HG03558 (cell line): ENCODE results near the gene LRRC8E.

Experiments
- ATAC-seq: cut with Tn5 transposase; IDR thresholded peaks from one replicate; pipeline ENCODE4 v1.9.1; 2021; ENCODE audit warnings: moderate number of reproducible peaks; ENCODE audit not compliant: unreplicated experiment; ENCODE audit errors: extremely low read depth

The LRRC8E gene

GRCh38 chr19:7865262-7865911 lies 22.9 kb upstream of the LRRC8E start:
- ATAC-seq = no peak

DNA sequence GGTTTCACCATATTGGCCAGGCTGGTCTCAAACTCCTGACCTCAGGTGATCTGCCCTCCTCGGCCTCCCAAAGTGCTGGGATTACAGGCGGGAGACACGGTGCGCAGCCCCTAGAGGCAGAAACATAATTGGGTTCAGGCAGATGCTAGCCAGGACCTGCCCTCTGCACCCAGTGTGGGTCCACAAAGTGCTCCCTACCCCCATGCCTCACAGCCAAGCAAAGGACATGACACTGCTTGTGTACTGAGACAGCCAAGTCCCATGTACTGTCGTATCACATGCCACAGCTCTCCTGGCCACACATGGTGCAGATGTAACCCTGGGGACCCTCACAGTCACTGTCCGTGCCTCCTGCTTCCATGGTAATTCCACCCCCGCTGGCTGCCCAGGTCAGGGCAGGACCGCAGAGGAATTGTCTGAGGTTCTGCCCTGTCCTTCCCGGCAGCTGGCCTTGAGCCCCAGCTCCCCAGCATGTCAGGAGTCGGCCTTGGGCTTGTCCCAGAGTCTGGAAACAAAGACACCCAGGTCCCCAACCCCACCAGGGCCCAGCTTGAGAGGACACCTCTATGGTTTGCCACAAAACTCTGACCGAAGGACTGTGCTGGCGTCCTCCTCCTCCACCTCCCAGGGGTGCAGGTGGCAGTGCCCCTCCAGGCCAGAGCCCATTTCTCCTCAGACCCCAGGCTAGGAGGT lies 21.8 kb upstream of the LRRC8E start:
- ATAC-seq = no peak

- no peak for ATAC-seq
Measured at GRCh38 chr19:7867092-7867844, 21.0 kb upstream of the LRRC8E start.

DNA sequence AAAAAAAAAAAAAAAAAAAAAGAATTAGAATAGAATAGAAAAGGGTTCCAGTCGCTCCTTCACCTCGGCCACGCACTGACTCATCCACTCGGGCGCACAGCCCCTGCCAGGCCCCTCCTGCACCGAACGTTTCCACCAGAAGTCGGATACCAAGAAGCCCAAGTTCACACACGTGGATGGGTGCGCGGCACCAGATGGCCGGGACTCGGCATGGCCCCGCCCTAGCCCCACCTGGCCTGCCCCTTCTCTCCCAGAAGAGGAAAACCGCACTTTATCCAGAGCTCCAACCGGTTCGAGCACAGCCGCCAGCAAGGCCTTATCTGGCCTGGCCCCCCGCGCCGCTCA lies 20.0 kb upstream of the LRRC8E start:
- ATAC-seq = no peak

GRCh38 chr19:7868671-7869452 lies 19.4 kb upstream of the LRRC8E start:
- ATAC-seq = no peak

GRCh38 chr19:7869453-7869909 lies 18.8 kb upstream of the LRRC8E start:
- ATAC-seq = no peak

DNA sequence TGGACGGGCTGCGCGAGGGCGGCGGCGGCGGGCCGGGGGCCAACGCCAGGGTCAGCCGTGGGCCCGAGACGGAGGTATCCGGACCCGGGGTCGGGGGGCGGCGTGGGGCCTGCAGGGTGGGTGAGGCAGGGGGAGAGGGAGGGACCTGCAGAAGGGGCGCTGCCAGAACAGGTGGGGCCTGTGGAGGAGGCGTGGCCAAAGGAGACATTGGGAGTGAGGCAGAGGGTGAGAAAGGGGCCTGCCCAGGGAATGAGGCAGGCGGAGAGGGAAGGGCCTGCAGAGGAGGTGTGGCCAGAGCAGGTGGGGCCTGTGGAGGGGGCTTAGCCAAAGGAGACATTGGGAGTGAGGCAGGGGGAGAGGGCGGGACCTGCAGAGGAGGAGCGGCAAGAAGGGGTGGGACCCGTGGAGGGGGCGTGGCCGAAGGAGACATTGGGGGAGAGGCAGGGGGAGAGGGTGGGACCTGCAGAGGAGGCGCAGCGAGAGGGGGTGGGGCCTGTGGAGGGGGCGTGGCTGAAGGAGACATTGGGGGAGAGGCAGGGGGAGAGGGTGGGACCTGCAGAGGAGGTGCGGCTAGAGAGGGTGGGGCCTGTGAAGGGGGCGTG lies 18.3 kb upstream of the LRRC8E start:
- no peak for ATAC-seq

DNA sequence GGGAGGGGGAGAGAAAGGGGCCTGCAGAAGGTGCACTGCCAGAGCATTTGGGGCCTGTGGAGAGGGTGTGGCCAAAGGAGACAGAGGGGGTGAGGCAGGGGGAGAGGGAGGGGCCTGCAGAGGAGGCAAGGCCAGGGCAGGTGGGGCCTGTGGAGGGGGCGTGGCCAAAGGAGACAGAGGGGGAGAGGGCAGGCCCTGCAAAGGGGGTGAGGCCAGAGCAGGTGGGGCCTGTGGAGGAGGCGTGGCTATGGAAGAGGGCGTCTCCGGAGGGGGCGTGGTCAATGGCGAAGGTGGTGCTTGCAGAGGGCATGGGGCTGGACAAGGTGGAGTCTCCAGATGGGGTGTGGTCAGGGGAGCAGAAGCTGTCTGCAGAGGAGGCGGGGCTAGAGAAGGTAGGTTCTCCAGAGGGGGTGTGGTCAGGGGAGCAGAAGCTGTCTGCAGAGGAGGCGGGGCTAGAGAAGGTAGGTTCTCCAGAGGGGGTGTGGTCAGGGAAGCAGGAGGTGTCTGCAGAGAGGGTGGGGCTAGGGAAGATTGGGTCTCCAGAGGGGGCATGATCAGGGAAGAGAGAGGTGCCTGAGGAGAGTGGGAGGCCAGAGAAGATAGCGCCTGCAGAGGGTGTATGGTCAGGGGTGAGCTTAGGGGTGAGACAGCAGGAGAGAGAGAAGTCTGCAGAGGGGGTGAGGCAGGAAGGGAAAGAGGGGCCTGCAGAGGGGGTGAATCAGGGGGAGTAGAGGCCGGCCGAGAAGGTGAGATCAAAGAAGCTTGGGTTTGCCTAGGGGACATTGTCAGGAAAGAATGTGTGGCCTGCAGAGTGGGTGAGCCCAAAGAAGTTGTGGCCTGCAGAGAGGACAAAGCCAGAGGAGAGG lies 17.5 kb upstream of the LRRC8E start:
- no peak for ATAC-seq

- ATAC-seq = no peak
Measured at GRCh38 chr19:7871437-7872305, 16.6 kb upstream of the LRRC8E start.

DNA sequence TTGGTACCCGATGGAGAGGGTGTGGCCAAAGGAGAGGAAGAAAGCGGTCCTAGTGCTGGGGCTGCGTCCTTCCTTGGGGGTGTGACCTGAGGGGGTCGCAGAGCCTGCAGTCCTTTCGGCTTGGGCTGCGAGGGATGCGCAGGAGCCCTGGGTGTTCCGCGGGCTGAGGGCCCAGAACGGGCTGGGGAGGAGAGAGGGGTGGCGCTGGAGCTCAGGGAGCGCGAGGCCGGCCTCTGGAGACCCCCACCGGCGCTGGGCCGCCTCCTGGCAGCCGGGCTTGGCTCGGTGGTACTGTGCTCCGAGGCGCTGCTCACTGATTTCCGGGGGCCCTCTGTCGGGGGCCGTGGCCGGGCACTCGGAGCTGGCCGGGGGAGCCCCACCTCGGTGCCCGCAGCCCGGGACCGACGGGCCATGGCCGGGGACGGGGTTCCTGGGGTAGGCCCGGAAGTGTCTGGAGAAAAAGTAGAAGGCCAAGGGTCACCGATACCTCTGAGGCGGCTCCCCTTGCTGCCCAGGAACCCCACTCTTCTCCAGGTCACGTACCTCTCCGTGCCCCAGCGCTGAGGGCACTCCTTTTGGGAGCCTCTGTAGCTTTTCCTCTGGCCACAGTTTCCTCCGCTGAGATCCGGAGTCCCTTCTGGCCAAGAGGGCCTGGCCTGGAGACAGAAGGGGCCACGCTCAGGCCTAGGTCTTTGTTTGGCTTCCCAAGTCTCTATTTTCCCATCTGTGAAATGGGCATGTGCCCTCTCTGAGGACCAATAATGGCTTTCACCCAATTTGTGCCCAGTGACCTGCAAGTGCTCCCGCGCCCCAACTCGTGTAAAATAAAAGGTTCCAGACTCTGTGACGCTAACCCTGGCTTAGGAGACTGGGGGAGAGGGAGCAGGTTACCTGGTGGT lies 15.8 kb upstream of the LRRC8E start:
- no peak for ATAC-seq

DNA sequence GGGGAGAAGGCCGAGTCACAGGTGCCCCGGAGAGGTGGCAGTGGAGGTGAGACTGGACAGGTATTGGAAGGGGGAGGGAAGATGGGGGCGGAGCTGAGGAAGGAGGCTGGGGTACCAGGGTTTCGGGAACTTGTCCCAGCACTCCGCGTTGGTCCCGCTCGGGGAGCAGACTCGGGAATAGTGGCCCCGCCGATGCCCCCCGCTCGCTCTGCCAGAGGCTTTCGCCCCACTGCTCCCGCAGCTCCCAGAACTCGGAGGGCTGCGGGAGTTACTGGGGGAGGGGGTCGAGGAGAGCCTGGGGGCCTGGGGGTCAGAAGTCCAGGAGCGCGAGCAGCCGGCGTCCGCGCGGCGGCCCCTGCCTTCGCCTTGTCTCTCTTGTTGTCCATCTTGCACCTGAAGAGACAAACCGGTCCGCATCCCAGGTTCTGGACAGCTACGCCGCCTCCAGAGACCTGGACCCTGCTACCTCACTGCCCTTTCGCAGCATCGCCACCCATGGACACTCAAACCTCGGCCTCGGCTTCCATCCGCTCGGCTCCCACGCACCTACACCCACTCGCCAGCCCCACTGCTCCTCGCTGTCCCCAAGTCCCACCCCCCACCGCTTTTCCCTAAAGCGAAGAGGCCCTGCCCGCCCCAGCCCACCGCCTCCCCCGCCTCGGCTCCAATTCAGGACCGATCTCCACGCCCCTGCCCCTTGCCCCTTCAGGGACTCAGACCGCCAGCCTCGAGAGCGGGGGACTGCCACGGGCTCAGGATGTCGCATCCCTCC lies 14.8 kb upstream of the LRRC8E start:
- ATAC-seq = no peak

- ATAC-seq = no peak
Measured at GRCh38 chr19:7874076-7874896, 14.0 kb upstream of the LRRC8E start, which contains the start of gene PRR36. Gene PRR36, minus strand, starts transcription at chr19:7874390. Its CDS starts 701 bp downstream, at chr19:7873689.

- no peak for ATAC-seq
Measured at GRCh38 chr19:7874897-7875273, 13.4 kb upstream of the LRRC8E start.

DNA sequence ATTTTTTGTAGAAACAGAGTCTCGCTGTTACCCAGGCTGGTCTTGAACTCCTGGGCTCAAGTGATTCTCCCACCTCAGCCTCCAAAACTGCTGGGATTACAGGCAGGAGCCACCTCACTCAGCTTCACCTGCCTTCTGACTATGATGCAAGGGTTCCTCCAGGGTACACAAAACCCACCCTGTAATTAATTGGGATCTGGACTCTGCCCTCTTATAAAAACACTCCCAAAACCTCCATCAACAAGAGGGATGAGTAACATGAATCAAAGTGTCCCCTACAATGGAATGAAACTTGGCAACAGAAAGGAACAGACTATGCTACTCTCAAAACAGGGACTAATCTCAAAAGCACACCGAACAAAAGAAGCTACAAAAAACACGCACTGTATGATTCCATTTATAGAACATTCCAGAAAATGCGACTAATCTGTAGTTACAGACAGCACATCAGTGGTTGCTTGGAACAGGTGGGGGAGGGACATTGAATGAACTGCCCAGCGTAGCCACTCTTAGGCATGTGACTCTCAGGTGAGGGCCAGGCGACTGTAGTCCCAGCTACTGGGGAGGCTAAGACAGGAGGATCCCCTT lies 11.0 kb upstream of the LRRC8E start:
- no peak for ATAC-seq

DNA sequence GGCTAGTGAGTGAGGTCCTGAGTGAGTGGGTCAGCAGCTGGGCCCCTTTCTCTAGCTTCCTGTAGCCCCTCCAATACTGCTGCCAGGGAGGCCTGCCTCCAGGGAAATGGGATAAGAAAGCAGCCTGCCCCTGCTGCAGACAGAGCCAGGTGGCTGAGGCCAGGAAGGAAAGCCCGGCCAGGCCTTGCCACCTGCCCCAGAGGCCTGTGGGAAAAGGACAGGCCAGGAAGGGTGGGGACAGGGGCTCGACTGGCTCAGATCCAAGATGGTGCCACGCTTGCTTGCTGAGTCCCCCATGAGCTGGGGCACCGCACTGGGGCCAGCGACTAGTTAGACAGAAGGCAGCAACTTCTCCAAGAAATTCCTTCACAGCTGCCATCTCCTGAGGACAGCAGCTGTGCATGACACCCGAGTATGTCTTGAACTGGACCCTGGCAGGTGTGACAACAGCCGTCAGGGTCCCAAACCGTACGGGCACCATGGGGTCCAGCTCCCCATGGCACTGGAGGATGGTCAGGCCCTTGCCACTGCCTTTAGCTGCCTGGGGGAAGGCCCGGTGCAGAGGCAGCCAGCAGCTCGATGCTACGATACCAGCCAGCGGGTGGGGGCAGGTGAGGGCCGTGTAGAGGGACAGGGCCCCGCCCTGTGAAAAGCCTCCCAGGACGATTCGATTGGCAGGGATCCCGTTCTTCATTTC lies 9.1 kb upstream of the LRRC8E start:
- ATAC-seq = no peak
